GM13976 (cell line): ENCODE results near the gene CRYL1.

Source experiments
- DNase-seq: peaks from one replicate; pipeline ENCODE4 v3.0.0; 2012; ENCODE audit warnings: low spot score
- in situ Hi-C: fragments of 300-500 bp; cut with MboI; formaldehyde crosslinking; loops from one replicate; pipeline ENCODE4 v1.12.0; 2022; ENCODE audit warnings: low sequenced_read_pairs, mixed read lengths, inconsistent platforms; ENCODE audit not compliant: unreplicated experiment
- TF ChIP-seq, protein P1 (sequence below): IDR thresholded peaks from 2 replicates; pipeline ENCODE4 v1.5.1; 2012; ENCODE audit warnings: borderline replicate concordance, mild to moderate bottlenecking; ENCODE audit not compliant: insufficient read depth; ENCODE audit errors: extremely low read depth, missing control alignments, control extremely low read depth

The CRYL1 gene

GRCh38 chr13:20489185-20489820, 36.4 kb downstream of the CRYL1 start:
- no peak for DNase-seq
- in situ Hi-C loops, result no loop called here
- TF ChIP-seq, protein P1, sequence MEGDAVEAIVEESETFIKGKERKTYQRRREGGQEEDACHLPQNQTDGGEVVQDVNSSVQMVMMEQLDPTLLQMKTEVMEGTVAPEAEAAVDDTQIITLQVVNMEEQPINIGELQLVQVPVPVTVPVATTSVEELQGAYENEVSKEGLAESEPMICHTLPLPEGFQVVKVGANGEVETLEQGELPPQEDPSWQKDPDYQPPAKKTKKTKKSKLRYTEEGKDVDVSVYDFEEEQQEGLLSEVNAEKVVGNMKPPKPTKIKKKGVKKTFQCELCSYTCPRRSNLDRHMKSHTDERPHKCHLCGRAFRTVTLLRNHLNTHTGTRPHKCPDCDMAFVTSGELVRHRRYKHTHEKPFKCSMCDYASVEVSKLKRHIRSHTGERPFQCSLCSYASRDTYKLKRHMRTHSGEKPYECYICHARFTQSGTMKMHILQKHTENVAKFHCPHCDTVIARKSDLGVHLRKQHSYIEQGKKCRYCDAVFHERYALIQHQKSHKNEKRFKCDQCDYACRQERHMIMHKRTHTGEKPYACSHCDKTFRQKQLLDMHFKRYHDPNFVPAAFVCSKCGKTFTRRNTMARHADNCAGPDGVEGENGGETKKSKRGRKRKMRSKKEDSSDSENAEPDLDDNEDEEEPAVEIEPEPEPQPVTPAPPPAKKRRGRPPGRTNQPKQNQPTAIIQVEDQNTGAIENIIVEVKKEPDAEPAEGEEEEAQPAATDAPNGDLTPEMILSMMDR, result peak; percentile 70

DNA sequence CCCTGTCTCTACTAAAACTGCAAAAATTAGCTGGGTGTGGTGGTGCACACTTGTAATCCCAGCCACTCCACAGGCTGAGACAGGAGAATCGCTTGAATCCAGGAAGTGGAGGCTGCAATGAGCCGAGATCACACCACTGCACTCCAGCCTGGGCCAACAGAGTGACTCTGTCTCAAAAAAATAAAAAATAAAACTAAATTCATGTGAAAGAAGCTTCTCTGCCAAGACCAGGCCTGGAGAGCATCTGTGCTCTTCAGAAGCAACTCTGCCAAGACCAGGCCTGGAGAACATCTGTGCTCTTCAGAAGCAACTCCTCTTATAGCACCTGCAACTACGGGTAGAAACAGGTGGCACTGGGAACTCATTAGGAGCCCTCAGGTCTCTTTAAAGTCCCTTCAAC, 37.7 kb downstream of the CRYL1 start:
- no peak for DNase-seq
- in situ Hi-C loops, result no loop called here
- TF ChIP-seq, protein P1, result no peak

GRCh38 chr13:20482787-20483186, 42.9 kb downstream of the CRYL1 start:
- TF ChIP-seq, protein P1, result no peak
- in situ Hi-C loops, result no loop called here

GRCh38 chr13:20482275-20482761, 43.3 kb downstream of the CRYL1 start:
- in situ Hi-C loops, result no loop called here
- TF ChIP-seq, protein P1, result no peak
- no peak for DNase-seq

More at GRCh38 chr13:20482787-20483186, 42.9 kb downstream of the CRYL1 start:
- no peak for DNase-seq

DNA sequence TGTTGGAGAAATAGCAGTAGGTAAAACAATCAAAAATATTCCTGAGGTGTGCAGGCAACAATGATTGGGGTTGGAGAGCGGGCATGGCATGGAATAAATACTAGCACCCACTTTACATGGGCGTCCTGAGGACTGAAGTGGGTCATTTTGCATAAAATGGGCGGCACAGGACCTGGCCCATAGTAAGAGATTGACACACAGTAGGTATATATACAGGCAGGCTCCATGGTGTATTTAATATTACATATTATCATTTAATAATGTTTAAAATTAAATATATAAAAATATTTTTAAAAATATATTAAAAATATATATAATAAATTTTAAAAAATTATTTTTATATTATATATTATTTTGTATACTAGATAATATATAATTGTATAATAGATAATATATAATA, 48.3 kb downstream of the CRYL1 start:
- no peak for DNase-seq
- TF ChIP-seq, protein P1, result no peak
- in situ Hi-C loops, result no loop called here

DNA sequence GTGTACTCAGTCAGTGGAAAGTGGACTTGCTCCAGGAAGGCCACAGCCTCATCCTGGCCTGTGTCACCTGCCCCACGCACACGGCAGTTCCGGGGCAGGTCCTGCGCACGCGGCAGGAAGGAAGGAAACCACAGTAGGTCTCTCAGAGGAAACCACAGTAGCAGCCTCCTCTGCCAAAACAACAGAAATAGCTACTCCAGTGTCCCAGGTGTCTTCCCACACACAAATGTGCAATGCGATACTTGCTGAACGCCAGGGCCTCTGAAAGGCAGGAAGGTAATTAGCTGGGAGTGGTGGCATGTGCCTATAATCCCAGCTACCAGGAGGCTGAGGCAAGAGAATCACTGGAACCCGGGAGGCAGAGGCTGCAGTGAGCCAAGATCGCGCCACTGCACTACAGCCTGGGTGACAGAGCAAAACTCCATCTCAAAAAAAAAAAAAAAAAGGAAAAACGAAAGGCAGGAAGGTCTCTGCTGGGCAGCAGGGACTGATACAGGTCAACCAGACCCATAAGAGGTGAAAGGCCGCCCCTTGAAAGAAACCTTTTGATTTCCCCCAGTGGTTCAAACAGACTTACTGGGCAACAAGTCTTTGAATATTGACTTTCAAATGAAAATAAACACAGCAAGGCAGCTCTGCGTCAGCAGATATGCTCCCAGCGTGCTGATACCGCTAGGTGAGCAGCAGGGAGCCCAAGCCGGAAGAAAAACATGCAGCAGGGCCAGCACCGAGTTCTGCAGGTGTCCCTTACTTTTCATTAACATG, 49.5 kb downstream of the CRYL1 start:
- in situ Hi-C loops, result no loop called here
- DNase-seq, result peak; percentile 79
- TF ChIP-seq, protein P1, result no peak

- no peak for DNase-seq
- in situ Hi-C loops, result no loop called here
- TF ChIP-seq, protein P1, result no peak
Measured at GRCh38 chr13:20474515-20474914, 51.1 kb downstream of the CRYL1 start.
